Keratinocyte (primary cell): ENCODE measurements around the gene VOPP1.

Experiments used
- EZH2 ChIP-seq: IDR thresholded peaks from one replicate; pipeline ENCODE4 v1.6.1; 2012; ENCODE audit warnings: inconsistent platforms, mild to moderate bottlenecking, low read length, moderate library complexity
- TF ChIP-seq, protein P1 (sequence below), 3 experiments: IDR thresholded peaks in 1 of 3; conservative IDR thresholded peaks in 1 of 3; optimal IDR thresholded peaks in 1 of 3; 2 replicates in 2 of 3; 3 replicates in 1 of 3; pipeline versions ENCODE3 to v1.5.1; 2011; ENCODE audit warnings: low read length in 3 of 3, mild to moderate bottlenecking in 3 of 3, moderate library complexity in 2 of 3, control low read depth in 1 of 3, inconsistent platforms in 1 of 3; ENCODE audit not compliant: insufficient read depth in 2 of 3; ENCODE audit errors: extremely low read depth in 1 of 3

DNA sequence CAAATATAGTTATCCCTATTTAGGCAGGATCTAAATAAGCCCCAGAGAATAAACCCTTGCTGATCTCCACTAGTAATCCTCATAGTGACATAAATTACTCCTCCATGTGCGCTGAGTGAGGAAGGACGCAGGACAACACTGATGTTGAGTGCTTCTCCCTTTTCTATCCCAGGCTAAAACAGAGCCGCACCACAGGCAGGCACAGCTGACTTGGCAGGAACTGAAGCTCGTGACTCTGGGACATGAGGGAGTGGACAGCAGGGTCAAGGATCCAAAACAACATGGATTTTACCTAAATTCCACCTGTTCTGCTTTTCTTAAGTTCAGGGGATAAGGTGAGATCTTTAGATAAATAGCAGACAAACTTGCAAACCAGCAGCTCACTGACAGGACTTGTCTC, 46.0 kb downstream of the VOPP1 start:
- TF ChIP-seq, protein P1, sequence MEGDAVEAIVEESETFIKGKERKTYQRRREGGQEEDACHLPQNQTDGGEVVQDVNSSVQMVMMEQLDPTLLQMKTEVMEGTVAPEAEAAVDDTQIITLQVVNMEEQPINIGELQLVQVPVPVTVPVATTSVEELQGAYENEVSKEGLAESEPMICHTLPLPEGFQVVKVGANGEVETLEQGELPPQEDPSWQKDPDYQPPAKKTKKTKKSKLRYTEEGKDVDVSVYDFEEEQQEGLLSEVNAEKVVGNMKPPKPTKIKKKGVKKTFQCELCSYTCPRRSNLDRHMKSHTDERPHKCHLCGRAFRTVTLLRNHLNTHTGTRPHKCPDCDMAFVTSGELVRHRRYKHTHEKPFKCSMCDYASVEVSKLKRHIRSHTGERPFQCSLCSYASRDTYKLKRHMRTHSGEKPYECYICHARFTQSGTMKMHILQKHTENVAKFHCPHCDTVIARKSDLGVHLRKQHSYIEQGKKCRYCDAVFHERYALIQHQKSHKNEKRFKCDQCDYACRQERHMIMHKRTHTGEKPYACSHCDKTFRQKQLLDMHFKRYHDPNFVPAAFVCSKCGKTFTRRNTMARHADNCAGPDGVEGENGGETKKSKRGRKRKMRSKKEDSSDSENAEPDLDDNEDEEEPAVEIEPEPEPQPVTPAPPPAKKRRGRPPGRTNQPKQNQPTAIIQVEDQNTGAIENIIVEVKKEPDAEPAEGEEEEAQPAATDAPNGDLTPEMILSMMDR (optimal IDR thresholded peaks at IDR 0.05 in 1 of 3, IDR thresholded peaks at IDR 0.05 in 1 of 3, conservative IDR thresholded peaks at IDR 0.05 in 1 of 3; ENCODE audit: extremely low read depth in 1 of 3, insufficient read depth in 2 of 3, low read length in 3 of 3): no peak
- TF ChIP-seq EZH2: no peak
